Vagina (tissue), 2 donors: Measurements from ENCODE around the gene DENND2C.

Experiments
- CTCF ChIP-seq, 3 experiments: fragments of 450-650 bp in 2 of 3; fragments of 200-600 bp in 1 of 3; sonication (generic) in 1 of 3; IDR thresholded peaks; one replicate each; pipeline ENCODE4 v1.5.1; 2017 to 2019; ENCODE audit warnings: antibody characterized with exemption in 3 of 3, mild to moderate bottlenecking in 2 of 3, moderate library complexity in 2 of 3
- POLR2A ChIP-seq, 2 donors: fragments of 450-650 bp; IDR thresholded peaks; one replicate each; pipeline ENCODE4 v1.6.1; 2017; ENCODE audit warnings: antibody characterized with exemption in 2 of 2, mild to moderate bottlenecking in 2 of 2, moderate library complexity in 2 of 2
- POLR2AphosphoS5 ChIP-seq, 2 donors: sonication (generic); formaldehyde crosslinking; IDR thresholded peaks; one replicate each; pipeline ENCODE4 v1.9.0; 2017; ENCODE audit warnings: antibody characterized with exemption in 2 of 2, mild to moderate bottlenecking in 2 of 2, low read depth in 1 of 2; ENCODE audit not compliant: insufficient read depth in 1 of 2

DNA sequence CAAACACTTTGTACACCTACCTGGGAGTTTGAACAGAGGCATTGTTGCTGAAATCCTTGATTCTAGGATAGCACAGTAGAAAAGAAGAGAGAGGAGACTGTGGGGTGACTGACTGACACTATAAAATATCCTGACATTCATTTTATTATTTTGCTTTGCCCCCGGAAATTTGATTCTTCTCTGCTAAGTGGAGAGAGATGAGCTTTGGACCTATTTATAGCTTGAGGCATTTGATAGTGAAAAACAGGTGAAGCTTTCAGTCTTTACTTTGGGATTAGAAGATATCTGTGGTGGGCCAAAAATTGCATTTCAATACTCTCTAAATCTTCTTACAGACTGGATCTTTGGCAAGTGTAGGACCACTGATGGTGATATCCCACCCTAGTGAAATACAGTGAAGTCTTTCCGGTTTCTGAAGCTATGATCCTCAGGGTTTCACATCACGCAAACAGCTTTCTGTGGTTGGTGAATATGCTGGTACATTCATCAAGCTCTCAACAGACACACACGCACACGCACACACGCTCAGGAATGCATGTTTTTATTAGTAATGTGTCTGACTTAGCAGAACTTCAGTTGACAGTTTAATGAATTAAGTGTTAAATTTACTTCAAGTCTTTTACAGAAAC, 25.7 kb upstream of the DENND2C start, which contains the start of gene AMPD1:
- TF ChIP-seq CTCF (IDR thresholded peaks at IDR 0.05) (no peak), POLR2A (IDR thresholded peaks at IDR 0.05) (no peak), POLR2AphosphoS5 (IDR thresholded peaks at IDR 0.05; ENCODE audit: insufficient read depth in 1 of 2, low read depth in 1 of 2) (no peak)
